Measurements from ENCODE around the gene PCIF1.
A peak's percentile ranks its signal among the peaks of the same experiment; 100 is the strongest.
"Not testable (repeated sequence)": the region's sequence is repeated elsewhere in the genome, so short reads cannot be mapped to it uniquely, and the experiment has no call there.

The PCIF1 gene

DNA sequence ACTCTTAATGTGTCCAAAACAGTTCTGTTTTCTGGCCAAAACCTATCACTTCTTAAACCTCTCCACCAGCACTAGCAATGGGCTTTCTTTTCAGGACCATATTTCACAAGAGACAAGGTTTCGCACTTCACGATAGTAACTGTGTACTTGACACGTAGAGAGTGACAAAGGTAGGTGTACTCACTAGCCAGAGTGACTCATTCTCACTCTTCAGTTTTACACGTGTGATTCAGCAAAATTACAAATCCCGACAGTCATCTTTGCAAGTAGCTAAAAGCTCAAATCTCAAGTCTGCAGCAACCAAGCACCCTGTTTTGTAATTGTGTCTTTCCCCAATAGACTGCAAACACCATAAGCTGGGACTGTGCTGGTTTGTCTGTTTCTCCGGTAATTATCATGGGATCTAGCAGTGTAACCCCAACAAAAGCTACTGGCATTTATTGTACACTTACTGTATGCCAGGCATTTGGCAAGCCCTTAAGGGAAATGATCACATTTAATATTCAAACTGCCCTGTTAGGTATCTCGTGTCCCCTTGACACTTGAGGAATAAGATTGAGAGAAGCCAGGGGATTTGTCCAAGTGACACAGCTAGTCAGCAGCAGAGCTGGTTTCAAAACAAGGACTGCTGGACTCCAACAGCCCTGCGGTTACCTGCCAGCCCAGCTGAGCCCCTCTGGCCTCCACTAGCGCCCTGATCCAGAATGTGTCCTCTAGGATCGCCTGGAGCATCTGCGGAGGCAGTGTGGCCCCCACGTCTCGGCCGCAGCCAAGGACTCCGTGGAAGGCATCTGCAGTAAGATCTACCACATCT lies 9.9 kb downstream of the PCIF1 start:
- peak overlapping the region in 7 of 21 experiments; percentile 4 to 59 (median 29) for H3K27ac ChIP-seq
- no peak overlapping the region for H3K4me3 ChIP-seq

- Histone ChIP-seq H3K27ac (peak overlapping the region in 10 of 21 experiments; percentile 24 to 77 (median 46)), H3K4me3 (no peak overlapping the region)
Measured at GRCh38 chr20:45944965-45945677, 10.6 kb downstream of the PCIF1 start.

GRCh38 chr20:45945678-45946148 lies 11.2 kb downstream of the PCIF1 start:
- Histone ChIP-seq H3K4me3 (no peak overlapping the region), H3K27ac (peak overlapping the region in 14 of 21 experiments; percentile 6 to 77 (median 46))

GRCh38 chr20:45946149-45946970 lies 11.9 kb downstream of the PCIF1 start:
- Histone ChIP-seq H3K27ac (peak overlapping the region in 16 of 21 experiments; percentile 6 to 77 (median 40)), H3K4me3 (no peak overlapping the region)

GRCh38 chr20:45947110-45947866 lies 12.8 kb downstream of the PCIF1 start:
- Histone ChIP-seq H3K27ac (peak overlapping the region in 9 of 21 experiments; percentile 1 to 77 (median 51)), H3K4me3 (no peak overlapping the region)

- H3K4me3 ChIP-seq, result no peak overlapping the region
- H3K27ac ChIP-seq, result peak overlapping the region in 5 of 21 experiments; percentile 6 to 64 (median 24)
Measured at GRCh38 chr20:45948261-45948733, 13.8 kb downstream of the PCIF1 start.

GRCh38 chr20:45948742-45949541 lies 14.5 kb downstream of the PCIF1 start:
- no peak overlapping the region for H3K4me3 ChIP-seq
- peak overlapping the region in 3 of 21 experiments; percentile 24 to 64 (median 56) for H3K27ac ChIP-seq

GRCh38 chr20:45949542-45950329 lies 15.3 kb downstream of the PCIF1 start:
- H3K27ac ChIP-seq, result no peak overlapping the region
- H3K4me3 ChIP-seq, result no peak overlapping the region

GRCh38 chr20:45950330-45950646 lies 15.8 kb downstream of the PCIF1 start:
- no peak overlapping the region for H3K27ac ChIP-seq
- H3K4me3 ChIP-seq, result no peak overlapping the region

DNA sequence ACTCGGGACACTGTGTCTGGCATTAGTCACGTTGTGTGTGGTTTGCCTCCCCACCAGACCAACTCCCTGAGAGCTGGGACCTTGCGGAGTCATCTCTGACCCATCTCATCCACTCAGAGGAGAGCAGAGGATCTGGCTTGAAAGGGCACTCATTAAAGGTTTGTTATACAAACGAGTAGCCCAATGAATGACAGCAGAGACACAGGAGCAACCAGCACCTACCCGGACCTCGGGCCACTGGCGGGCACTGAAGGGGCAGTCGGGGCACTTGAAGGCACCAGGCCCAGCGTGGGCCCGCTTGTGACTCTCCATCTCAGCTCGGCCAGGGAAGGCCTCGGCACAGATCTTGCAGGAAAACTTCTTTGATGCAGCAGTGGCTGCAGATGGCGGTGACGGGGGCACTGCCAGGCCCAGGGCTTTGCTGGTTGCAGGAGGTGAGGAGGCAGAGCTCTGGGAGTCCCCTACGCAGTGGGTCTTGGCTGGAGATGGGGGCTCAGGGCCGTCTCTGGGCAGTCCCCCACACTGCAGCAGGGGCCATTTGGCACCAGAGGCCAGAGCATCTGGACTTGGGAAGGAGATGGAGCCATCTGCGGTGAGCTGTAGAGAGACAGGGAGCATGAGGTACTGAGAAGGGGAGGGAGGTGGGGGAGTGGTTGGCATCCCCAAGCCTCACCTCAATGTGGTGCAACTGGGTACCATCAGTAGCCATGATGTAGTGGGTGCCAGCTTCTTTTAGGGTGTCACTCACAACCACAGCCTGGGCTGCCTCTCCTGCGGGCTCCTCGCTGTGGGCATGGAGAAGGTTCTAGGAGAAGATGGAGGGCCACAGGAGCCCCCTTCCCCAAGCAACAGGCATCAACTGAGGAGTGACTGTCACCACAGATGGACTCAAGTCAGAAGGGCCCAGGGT lies 17.7 kb downstream of the PCIF1 start:
- no peak overlapping the region for H3K27ac ChIP-seq

DNA sequence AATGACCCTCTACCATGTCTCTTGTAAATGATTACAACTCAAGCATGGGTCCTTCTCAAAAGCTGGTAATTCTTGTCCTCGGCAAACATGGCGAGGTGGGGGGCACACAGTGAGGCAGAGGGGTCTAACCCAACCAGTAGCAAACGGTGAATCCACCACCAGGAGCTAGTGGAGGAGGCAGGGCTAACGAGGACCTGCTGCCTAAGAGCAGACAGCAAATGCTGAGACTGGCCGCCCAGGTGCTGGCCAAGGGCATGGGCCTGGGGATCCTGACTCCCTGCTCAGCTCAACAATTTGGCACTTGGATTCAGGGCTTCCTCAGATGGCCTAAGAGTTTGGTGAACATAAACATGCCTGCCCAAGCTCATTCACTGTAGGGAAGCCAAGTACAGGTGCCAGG lies 18.4 kb downstream of the PCIF1 start:
- Histone ChIP-seq H3K4me3 (no peak overlapping the region), H3K27ac (no peak overlapping the region)

More for the DNA sequence above, 17.7 kb downstream of the PCIF1 start:
- H3K4me3 ChIP-seq, result no peak overlapping the region

- Histone ChIP-seq H3K27ac (no peak overlapping the region), H3K4me3 (no peak overlapping the region)
Measured at GRCh38 chr20:45953672-45954071, 19.2 kb downstream of the PCIF1 start.

DNA sequence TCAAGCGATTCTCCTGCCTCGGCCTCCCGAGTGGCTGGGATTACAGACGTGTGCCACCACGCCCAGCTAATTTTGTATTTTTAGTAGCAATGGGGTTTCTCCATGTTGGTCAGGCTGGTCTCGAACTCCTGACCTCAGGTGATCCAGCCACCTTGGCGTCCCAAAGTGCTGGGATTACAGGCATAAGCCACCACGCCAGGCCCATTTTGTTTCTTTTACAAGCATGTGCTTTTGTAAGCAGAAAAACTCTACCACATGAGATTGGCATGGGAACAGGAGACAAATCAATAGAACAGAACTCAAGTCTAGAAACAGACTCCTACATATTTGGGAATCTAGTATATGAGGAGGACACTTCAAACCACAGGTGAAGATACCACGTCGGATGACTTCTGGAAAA lies 21.8 kb downstream of the PCIF1 start:
- not testable (repeated sequence) for H3K27ac ChIP-seq, H3K4me3 ChIP-seq

- H3K27ac ChIP-seq, result no peak overlapping the region
Measured at GRCh38 chr20:45957021-45957941, 22.8 kb downstream of the PCIF1 start.

GRCh38 chr20:45958593-45958992 lies 24.1 kb downstream of the PCIF1 start:
- no peak overlapping the region for H3K27ac ChIP-seq
- no peak overlapping the region for H3K4me3 ChIP-seq

More at GRCh38 chr20:45957021-45957941, 22.8 kb downstream of the PCIF1 start:
- H3K4me3 ChIP-seq, result no peak overlapping the region

DNA sequence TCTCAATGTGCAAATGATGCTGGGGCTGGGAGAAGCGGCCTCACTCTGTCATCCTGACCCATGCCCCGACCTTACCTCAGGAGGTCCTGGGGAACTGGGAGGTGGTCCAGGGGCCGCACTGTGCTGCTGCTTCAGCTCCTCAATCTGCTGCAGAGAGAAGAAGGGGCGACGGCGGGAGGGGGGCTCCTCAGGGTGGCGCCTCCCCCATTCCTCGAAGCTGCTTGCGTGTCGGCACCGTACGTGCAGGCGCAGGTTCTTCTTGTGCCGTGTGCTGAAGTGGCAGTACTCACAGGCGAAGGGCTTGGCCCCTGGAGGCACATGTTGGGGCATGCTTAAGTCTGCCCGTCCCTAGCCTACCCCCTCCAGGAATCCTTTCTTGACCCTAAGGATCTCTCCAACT lies 24.6 kb downstream of the PCIF1 start:
- H3K4me3 ChIP-seq, result no peak overlapping the region
- no peak overlapping the region for H3K27ac ChIP-seq

All from skin epidermis (tissue), 12 donors.